ENCODE measurements around the gene BAMBI.

BAMBI gene

GRCh38 chr10:28732091-28732490 lies 54.8 kb downstream of the BAMBI start:
- in situ Hi-C loops (cut with HindIII; ENCODE audit: low sequenced_read_pairs) = no loop called here

Data from endothelial cell of hepatic sinusoid (primary cell).